ENCODE data around the gene VWC2L.

VWC2L gene

GRCh38 chr2:214604861-214605260 lies 194.0 kb downstream of the VWC2L start:
- DNase-seq = no peak

GRCh38 chr2:214607051-214607450 lies 196.2 kb downstream of the VWC2L start:
- DNase-seq = no peak

DNA sequence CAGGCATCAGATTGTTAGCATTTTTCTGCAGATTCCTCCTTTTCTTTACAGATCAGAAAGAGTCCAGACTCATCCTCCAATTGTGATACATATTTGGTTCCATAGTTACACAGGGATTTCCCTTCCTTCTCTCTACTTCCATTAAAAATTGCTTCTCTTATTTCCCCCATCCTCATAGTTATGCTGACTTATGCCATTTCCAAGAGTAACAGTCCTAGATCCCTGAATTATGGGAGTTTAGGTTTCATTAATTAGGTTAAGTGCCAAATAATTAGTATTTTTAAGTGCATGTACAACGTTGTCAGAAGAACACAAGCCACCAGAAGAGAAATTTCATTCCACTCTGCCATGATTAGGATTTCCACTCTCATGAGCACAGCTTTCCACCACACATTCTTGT lies 200.2 kb downstream of the VWC2L start:
- DNase-seq = no peak

DNA sequence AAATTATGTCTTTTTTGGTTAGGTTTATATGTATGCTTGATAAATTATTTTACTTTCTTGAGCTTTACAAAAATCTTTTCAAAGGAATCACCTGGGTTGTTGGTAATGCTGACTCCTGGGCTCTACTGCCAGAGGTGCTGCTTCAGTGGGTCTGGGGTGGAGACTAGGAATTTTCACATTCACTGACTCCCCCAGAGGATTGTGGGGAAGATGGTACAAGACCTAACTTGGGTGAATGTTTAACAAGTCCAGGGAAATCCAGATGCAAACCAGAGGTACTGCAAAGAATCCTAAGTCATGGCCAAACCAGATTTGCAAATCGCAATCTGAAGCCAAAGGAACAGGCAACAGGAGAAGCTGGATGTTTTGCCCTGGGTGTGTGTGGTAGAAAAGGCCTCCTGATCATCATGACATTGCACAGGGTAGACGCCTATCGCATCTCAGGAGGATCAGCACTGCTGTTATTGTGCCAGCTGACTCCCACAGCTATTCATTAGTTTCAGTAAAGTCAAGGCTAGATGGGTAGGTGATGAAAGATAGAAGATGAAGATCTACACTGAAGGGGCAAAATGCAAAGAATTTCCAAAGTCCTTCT lies 213.4 kb downstream of the VWC2L start:
- DNase-seq = no peak

- DNase-seq = no peak
Observed at GRCh38 chr2:214628091-214628490, 217.2 kb downstream of the VWC2L start.
